Suprapubic skin (tissue), 4 donors: Measurements from ENCODE around the gene DEPDC1B.

ENCODE experiments used
- POLR2A ChIP-seq, 2 donors: fragments of 450-650 bp; IDR thresholded peaks; one replicate each; pipeline ENCODE4 v1.6.1; 2017; ENCODE audit warnings: antibody characterized with exemption in 2 of 2, mild to moderate bottlenecking in 2 of 2, moderate library complexity in 2 of 2
- POLR2AphosphoS5 ChIP-seq, 3 donors: sonication (generic); formaldehyde crosslinking; IDR thresholded peaks; one replicate each; pipeline ENCODE4 v1.6.1; 2017; ENCODE audit warnings: antibody characterized with exemption in 3 of 3
- TF ChIP-seq, protein P1 (sequence below), 2 donors: fragments of 200-600 bp in 1 of 2; fragments of 450-650 bp in 1 of 2; sonication (generic) in 1 of 2; IDR thresholded peaks; one replicate each; pipeline ENCODE4 v1.5.1; 2016 to 2019; ENCODE audit warnings: antibody characterized with exemption in 2 of 2, mild to moderate bottlenecking in 1 of 2, moderate library complexity in 1 of 2

DNA sequence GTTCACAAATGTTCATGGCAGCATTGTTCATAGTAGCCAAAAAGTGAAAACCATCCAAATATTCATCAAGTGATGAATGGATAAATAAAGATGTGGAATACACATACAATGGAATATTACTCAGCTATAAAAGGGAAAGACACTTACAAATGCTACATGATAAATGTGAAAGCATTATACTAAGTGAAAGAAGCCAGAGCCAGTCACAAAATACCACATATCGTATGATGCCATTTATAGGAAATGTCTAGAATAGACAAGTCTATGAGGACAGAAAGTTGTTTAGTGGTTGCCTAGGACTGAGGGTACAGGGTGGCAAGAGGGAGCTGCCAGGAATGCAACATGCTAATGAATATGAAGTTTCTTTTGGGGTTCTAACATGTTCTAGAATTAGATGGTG, 148.7 kb downstream of the DEPDC1B start:
- TF ChIP-seq, protein P1, sequence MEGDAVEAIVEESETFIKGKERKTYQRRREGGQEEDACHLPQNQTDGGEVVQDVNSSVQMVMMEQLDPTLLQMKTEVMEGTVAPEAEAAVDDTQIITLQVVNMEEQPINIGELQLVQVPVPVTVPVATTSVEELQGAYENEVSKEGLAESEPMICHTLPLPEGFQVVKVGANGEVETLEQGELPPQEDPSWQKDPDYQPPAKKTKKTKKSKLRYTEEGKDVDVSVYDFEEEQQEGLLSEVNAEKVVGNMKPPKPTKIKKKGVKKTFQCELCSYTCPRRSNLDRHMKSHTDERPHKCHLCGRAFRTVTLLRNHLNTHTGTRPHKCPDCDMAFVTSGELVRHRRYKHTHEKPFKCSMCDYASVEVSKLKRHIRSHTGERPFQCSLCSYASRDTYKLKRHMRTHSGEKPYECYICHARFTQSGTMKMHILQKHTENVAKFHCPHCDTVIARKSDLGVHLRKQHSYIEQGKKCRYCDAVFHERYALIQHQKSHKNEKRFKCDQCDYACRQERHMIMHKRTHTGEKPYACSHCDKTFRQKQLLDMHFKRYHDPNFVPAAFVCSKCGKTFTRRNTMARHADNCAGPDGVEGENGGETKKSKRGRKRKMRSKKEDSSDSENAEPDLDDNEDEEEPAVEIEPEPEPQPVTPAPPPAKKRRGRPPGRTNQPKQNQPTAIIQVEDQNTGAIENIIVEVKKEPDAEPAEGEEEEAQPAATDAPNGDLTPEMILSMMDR (IDR thresholded peaks at IDR 0.05), result no peak
- no peak for TF ChIP-seq POLR2AphosphoS5 (IDR thresholded peaks at IDR 0.05)
- no peak for TF ChIP-seq POLR2A (IDR thresholded peaks at IDR 0.05)
